ENCODE measurements around the gene CMTM8.

CMTM8 gene

GRCh38 chr3:32336113-32336498 is 97.6 kb downstream of the CMTM8 start:
- no peak for TF ChIP-seq ZNF8 (CRISPR knock-in tag; IDR thresholded peaks at IDR 0.05)
- TF ChIP-seq GLIS3 (CRISPR knock-in tag; IDR thresholded peaks at IDR 0.05), result no peak
- no peak for TF ChIP-seq ZC3H10 (CRISPR knock-in tag; IDR thresholded peaks at IDR 0.05)
- no peak for TF ChIP-seq TCF4 (CRISPR knock-in tag; IDR thresholded peaks at IDR 0.05; ENCODE audit: borderline replicate concordance)
- no peak for TF ChIP-seq PATZ1 (CRISPR knock-in tag; IDR thresholded peaks at IDR 0.05; ENCODE audit: borderline replicate concordance)
- no peak for TF ChIP-seq CSRNP3 (CRISPR knock-in tag; IDR thresholded peaks at IDR 0.05)
- no peak for TF ChIP-seq TOX (CRISPR knock-in tag; IDR thresholded peaks at IDR 0.05; ENCODE audit: borderline replicate concordance)
- no peak for TF ChIP-seq ISL1 (CRISPR knock-in tag; IDR thresholded peaks at IDR 0.05)
- TF ChIP-seq RARB (CRISPR knock-in tag; IDR thresholded peaks at IDR 0.05), result no peak
- no peak for TF ChIP-seq CREB5 (CRISPR knock-in tag; IDR thresholded peaks at IDR 0.05; ENCODE audit: low read depth)
- TF ChIP-seq TSHZ2 (CRISPR knock-in tag; IDR thresholded peaks at IDR 0.05), result no peak
- TF ChIP-seq CSDC2 (CRISPR knock-in tag; IDR thresholded peaks at IDR 0.05), result no peak
- TF ChIP-seq ZFP30 (CRISPR knock-in tag; IDR thresholded peaks at IDR 0.05), result no peak
- TF ChIP-seq BACH2 (CRISPR knock-in tag; IDR thresholded peaks at IDR 0.05; ENCODE audit: borderline replicate concordance), result no peak
- TF ChIP-seq ESRRG (CRISPR knock-in tag; IDR thresholded peaks at IDR 0.05), result no peak
- no peak for TF ChIP-seq PPARA (CRISPR knock-in tag; IDR thresholded peaks at IDR 0.05; ENCODE audit: borderline replicate concordance)
- no peak for TF ChIP-seq ZNF70 (CRISPR knock-in tag; IDR thresholded peaks at IDR 0.05)
- no peak for TF ChIP-seq OSR1 (CRISPR knock-in tag; IDR thresholded peaks at IDR 0.05)
- TF ChIP-seq POU6F1 (CRISPR knock-in tag; IDR thresholded peaks at IDR 0.05; ENCODE audit: borderline replicate concordance, low read depth), result no peak
- ATAC-seq, result no peak

GRCh38 chr3:32337505-32337904 is 99.0 kb downstream of the CMTM8 start:
- TF ChIP-seq SNAI2 (CRISPR knock-in tag; IDR thresholded peaks at IDR 0.05) (no peak), ARNTL (CRISPR knock-in tag; IDR thresholded peaks at IDR 0.05; ENCODE audit: borderline replicate concordance, low read depth) (no peak), PATZ1 (CRISPR knock-in tag; IDR thresholded peaks at IDR 0.05; ENCODE audit: borderline replicate concordance) (no peak), CREB5 (CRISPR knock-in tag; IDR thresholded peaks at IDR 0.05; ENCODE audit: low read depth) (no peak), ZFP30 (CRISPR knock-in tag; IDR thresholded peaks at IDR 0.05) (no peak), CSDC2 (CRISPR knock-in tag; IDR thresholded peaks at IDR 0.05) (no peak), ZNF70 (CRISPR knock-in tag; IDR thresholded peaks at IDR 0.05) (no peak), POU6F1 (CRISPR knock-in tag; IDR thresholded peaks at IDR 0.05; ENCODE audit: borderline replicate concordance, low read depth) (no peak), GLIS3 (CRISPR knock-in tag; IDR thresholded peaks at IDR 0.05) (no peak), TOX (CRISPR knock-in tag; IDR thresholded peaks at IDR 0.05; ENCODE audit: borderline replicate concordance) (no peak), ZNF565 (CRISPR knock-in tag; conservative IDR thresholded peaks at IDR 0.05; ENCODE audit: low read depth) (no peak), ESRRG (CRISPR knock-in tag; IDR thresholded peaks at IDR 0.05) (no peak), BACH2 (CRISPR knock-in tag; IDR thresholded peaks at IDR 0.05; ENCODE audit: borderline replicate concordance) (no peak), ZNF8 (CRISPR knock-in tag; IDR thresholded peaks at IDR 0.05) (no peak), TCF4 (CRISPR knock-in tag; IDR thresholded peaks at IDR 0.05; ENCODE audit: borderline replicate concordance) (no peak), OSR1 (CRISPR knock-in tag; IDR thresholded peaks at IDR 0.05) (no peak)
- no peak for ATAC-seq

Measured in SK-N-SH treated with all-trans-retinoic acid at 6 μM for 48 hours (cell line).